GM21717 (cell line): ENCODE results near the gene RDX.

ENCODE experiments used
- ATAC-seq: cut with Tn5 transposase; IDR thresholded peaks from one replicate; pipeline ENCODE4 v1.9.1; 2021; ENCODE audit warnings: mild to moderate bottlenecking, moderate library complexity; ENCODE audit not compliant: unreplicated experiment

RDX gene

DNA sequence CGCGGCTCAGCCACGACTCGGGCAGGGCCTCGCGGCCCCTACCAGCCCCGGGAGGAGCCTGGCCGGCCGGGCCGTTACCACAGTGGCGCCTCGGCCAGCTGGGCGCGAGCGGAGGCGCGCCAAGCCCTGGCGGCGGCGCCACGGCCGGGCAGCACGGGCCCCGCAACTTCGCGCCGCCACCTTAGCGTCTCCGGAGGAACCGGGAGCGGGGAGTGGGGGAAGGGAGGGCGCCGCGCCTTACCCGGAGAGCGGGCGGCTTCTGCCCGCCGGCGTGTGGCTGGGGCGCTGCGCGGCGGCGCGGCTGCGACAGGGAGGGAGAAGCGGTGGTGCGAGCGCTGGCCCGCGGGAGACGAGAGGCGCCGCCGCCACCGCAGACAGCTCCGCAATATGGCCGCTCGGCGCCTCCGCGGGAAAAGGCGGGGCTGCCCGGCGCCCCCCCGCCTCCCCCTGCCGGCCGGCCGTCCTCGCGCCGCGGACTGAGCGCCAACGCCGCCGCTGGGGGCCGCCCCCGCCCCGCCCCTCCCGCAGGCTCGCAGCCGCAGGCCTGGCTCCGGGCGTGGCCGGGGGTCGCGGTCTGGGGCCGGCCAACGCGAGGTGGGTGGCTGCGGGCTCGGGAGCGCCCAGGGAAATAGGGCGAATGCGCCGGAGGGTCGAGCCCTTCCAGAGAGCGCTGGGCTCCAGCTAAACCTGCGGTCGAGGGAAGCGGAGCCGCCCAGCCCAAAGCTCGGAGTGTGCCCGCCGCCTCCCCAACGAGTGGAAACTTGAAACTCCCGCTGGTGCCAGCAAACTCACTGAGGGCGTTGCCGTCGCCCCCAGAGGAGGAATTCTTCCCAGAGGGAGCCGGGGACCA, at the start of gene RDX:
Gene RDX (minus strand): TSS at position 389 of the 850 bp plus-strand sequence. CDS start 16,922 bp downstream, outside the sequence.
- ATAC-seq = peak; percentile 74

- ATAC-seq = no peak
These were observed 49.3 kb upstream of the RDX start for GRCh38 chr11:110345743-110346142.

- no peak for ATAC-seq
These were observed 44.0 kb upstream of the RDX start for GRCh38 chr11:110340436-110340835.

DNA sequence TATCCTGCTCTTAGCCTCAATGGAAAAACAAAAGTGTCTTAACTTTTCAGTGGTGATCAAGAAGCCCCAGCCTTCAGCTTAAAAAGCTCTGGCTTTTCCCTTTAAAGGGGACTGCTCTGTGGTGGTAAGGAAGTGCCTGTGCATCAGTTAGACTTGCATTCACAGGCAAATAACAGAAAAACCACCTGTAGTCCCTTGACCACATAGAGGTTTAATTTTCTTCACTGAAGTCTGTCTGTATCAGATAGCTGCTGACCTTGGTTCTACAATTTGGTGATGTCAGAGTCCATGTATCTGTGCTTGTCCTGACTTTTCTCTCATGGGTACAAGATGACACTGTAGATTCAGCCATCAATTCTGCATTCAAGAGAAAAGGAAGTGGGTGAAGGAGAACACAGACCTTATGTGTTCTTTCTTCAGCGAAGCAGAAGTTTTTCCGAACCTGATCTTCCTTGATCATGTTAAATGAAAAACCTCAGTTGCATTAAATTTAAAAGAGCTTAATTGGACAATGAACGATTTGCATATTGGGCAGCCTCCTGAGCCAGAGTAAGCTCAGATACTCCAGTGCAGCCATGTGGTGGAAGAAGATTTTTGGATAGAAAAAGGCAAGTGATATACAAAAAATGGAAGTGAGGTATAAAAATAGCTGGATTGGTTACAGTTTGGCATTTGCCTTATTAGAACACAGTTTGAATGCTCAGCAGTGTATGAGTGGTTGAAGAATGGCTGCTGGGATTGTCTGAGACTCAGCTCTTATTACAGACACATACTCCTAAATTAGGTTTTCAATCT, 43.2 kb upstream of the RDX start:
- ATAC-seq = no peak

GRCh38 chr11:110338684-110339083, 42.3 kb upstream of the RDX start:
- ATAC-seq = no peak

DNA sequence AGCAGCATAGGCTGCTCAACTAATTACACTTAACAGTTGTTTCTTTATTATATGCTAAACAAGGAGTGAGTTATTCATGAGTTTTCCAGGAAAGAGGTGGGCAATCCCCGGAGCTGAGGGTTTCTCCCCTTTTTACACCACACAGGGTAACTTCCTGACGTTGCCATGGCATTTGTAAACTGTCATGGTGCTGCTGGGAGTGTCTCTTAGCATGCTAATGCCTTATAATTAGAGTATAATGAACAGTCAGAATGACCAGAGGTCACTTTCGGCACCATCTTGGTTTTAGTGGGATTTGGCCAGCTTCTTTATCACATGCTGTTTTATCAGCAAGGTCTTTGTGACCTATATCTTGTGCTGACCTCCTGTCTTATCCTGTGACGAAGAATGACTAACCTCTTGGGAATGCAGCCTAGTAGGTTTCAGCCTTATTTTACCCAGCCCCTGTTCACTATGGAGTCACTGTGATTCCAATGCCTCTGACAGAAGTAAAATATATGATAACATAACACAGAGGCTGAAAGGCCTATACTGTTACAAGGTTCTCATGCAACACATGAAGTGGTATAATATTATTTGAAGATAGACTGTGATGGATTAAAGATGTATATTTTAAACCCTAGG, 41.3 kb upstream of the RDX start:
- no peak for ATAC-seq

- no peak for ATAC-seq
These were observed 39.6 kb upstream of the RDX start for GRCh38 chr11:110336054-110336453.

- ATAC-seq = no peak
These were observed 38.9 kb upstream of the RDX start for GRCh38 chr11:110335358-110335757.

DNA sequence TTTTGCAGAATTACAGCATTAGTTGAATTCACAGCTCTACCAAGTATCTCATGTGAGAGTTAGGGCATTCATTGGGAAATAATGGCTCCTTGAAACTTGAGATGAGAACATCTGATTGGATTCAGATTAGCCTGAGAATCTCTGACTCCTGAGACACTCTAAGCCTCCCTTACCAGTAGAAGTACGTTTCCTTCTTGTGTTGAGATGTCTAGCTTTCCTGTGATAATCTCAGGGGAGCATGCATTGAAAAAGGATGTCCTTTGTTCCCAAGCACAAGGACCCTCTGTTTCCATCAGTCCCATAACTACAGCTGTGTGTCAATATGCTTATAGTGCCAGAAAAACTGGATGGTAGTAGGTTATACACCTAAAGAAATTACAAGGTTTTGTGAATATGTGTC, 35.2 kb upstream of the RDX start:
- no peak for ATAC-seq

DNA sequence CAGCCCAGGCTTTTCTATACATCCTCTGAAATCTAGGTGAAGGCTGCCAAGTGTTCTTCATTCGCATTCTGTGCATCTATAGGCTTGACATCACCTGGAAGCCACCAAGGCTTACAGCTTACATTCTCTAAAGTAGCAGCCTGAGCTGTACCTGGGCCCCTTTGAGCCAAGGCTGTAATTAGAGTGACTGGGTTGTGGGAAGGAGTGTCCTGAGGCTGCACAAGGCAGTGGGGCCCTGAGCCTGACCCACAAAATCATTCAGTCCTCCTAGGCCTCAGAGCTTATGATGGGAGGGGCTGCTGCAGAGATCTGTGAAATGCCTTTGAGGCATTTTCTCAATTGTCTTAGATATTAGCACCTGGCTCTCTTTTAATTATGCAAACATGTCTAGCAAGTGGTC, 33.0 kb upstream of the RDX start:
- ATAC-seq = no peak

DNA sequence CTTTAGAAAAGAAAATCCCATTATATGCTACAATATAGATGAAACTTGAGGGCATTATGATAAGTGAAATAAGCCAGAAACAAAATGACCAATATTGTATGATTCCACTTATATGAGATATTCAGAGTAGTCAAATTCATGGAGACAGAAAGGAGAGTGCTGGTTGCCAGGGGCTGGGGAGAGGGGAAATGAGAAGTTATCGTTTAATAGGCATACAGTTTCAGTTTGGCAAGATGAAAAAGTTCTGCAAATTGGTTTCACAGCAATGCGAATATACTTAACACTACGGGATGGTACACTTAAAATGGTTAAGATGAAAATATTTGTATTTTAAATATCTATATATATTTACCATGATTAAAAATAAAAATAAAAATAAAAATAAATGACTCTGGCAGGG, 31.1 kb upstream of the RDX start:
- ATAC-seq = no peak

GRCh38 chr11:110323786-110324185, 27.4 kb upstream of the RDX start:
- ATAC-seq = no peak

DNA sequence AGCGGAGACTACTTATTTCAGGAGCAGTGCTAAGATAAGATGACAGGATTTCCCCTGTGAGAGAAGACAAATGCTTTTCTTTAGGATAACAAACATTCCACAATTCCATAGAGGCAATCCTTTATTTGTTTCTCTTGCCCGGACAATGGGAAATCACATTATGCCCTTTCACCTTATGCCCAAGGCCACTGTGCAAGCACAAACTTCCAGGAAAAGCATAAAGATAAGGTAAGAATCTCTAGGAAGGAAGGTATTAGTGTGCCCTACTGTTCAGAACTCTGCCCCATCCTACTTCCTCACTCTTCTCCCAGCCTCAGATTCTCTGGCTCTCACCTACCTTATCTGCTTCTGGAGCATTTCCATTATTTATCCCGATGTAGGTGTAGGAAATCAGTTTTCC, 23.1 kb upstream of the RDX start:
- ATAC-seq = no peak

DNA sequence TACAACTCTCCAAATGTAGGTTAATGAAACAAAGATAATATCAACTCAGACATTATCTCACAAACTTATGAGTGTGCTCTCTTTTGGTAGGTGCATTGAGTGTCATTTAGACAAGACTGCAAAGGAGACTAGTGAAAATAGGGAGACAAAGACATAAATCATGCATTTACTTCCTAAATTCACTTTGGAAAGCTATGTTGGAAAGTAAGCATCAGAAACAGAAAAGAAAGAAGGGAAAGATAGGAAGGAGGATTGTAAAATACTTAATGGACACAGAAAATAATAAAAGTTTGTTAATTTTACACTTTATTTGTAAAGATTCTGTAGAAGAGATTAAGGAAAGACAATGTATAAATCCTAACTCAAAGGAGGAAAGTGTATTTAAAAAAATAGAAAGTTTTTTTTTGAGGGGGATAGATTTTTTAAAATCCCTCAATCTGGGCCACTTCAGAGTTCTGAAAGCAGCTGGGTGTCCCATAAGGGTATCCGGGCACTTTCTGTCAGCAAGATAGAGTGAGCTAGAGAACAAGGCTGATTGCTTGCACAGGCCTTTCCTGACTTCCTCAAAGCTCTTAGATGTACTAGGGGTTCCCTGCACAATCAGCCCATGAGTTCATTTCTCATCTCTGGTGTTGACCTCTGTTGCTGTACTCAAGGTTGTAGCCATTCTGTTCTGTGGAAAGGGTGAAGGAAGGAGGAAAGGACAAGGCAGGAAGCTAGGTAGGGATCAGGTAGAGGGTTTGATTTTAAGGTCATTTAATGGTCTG, 22.4 kb upstream of the RDX start:
- no peak for ATAC-seq

DNA sequence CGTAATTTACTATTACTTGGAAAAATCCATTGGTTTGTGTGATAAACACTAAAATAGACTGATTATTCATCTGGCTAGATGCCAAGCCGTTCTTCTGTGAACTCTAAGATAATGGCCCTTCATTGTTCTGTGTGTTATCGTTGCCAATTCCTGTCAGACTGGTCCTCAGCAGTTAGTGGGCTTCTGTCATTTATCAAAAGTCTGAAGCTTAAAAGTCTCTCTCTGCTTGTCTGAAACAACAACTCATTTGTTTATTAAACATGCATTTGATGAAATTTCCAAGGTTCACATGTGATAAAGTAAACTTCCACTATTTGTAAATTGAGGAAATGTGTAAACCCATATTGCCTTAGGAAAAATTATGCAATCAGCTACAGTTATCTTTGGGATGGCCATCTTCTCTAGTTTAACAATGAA, 21.1 kb upstream of the RDX start:
- ATAC-seq = no peak

GRCh38 chr11:110314366-110315095, 18.1 kb upstream of the RDX start:
- no peak for ATAC-seq

DNA sequence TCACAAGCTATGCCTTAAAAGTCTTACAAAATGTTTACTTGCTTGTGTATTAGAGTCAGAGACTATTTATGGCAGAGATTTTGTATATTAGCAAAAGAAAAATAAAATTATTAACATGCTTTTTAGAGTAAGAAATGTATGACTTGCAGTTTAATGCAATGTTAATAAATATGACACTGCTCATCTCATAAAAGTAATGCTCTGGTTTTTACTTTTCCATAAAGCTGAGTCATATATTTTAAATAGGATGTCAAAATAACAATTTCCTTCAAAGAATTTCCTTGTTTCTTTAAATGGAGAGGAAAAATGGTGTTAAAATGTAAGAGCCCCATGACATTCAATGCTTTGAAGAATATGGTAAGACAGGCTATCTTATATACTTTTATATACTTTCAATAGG, 16.3 kb upstream of the RDX start:
- no peak for ATAC-seq

GRCh38 chr11:110311783-110312579, 15.6 kb upstream of the RDX start:
- ATAC-seq = peak; percentile 72

GRCh38 chr11:110308071-110308470, 11.7 kb upstream of the RDX start:
- ATAC-seq = no peak
